Measurements from ENCODE around the gene BCAS3.
"Not testable (repeated sequence)": the region's sequence is repeated elsewhere in the genome, so short reads cannot be mapped to it uniquely, and the experiment has no call there.

Gene BCAS3

DNA sequence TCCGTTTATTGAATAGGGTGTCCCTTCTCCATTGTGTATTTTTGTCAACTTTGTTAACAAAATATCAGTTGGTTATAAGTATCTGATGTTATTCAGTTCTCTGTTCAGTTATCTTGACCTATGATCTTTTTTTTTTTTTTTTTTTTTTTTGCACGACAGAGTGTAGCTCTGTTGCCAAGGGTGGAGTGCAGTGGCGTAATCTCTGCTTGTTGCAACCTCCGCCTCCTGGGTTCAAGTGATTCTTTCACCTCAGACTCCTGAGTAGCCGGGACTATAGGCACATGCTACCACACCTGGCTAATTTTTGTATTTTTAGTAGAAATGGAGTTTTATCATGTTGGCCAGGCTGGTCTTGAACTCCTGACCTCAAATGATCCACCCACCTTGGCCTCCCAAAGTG is 215.8 kb downstream of the BCAS3 start:
- DNase-seq: no peak

DNA sequence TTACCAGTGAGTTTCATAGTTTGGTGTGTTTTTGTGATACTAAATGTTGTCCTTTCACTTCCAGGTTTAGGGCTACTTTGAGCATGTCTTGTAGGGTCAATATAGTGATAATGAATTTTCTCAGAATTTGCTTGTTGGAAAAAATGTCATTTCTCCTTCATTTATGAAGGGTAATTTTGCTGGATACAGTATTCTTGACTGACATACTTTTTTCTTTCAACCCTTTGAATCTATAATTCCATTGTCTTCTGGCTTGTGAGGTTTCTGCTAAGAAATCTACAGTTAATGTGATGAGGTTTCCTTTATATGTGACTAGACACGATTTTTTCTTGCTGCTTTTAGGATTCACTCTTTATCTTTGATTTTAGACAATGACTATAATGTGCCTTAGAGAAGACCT is 219.3 kb downstream of the BCAS3 start:
- no peak for DNase-seq

DNA sequence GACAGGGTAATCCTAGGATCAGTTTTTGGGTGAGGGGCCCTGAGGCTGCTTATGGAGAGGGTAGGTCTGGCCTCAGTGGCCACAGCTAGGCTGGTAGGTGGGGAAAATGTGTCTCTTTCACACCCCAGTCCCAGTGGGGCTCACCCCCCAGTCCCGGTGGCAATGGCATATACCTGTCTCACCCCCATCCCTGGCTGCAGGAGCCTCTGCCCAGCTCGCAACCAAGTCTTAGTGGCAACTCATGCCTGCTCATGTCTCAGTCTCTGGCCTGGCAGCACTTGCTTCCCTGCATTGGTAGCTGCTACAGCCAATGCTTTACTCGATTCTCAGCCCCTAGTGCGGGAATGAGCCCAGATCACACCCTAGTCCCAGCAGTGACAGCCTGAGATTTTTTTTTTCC is 221.5 kb downstream of the BCAS3 start:
- no peak for DNase-seq

DNA sequence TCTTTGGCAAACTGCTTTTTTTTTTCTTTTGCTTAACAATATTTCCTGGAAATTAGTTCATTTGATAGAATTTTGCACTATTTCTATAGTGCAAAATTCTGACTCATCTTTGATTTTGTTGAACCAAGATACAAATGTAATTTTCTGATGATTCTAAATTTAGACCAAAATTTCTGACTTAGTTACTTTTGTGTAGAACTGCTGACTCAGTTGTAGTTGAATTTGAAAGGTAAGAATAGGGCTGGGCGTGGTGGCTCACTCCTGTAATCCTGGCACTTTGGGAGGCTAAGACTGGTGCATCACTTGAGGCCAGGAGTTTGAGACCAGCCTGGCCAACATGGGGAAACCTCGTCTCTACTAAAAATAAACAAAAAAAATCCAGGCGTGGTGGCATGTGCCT is 223.0 kb downstream of the BCAS3 start:
- no peak for DNase-seq

DNA sequence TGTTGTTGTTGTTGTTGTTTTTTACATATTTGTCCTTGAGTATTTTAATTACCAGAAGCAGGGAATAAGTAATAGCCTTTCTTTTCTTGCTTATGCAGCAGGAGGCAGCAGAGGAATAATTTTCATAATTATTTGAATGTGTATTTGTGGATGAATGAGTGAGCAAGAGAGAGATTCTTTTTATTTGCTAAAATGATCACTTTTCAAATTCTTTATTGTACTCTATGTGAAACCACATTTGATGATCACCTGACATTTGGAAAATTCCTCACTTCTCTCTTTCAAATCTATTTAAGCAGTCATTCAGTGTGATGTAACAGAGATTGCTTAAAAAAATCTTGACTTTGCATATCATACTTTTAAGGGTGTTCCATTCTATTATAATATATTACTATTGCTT is 223.6 kb downstream of the BCAS3 start:
- DNase-seq: no peak

DNA sequence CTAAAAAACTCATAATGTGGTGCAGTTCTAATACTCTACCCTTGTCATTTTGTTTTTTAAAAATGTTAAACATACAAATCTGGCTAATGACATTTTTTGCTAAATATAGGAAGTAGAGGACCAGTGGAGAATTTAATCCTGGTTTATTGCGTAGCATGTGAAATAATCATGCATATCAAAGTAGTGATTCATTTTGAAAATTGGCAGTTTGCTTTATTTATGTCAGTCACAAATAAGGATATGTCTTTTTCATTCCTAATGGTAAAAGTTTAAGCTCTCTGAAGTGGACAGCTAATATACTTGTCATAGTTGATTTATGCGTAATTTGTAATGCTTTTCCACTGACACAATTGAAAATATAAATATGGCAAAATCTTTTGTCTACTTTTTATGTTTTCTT is 224.2 kb downstream of the BCAS3 start:
- no peak for DNase-seq

DNA sequence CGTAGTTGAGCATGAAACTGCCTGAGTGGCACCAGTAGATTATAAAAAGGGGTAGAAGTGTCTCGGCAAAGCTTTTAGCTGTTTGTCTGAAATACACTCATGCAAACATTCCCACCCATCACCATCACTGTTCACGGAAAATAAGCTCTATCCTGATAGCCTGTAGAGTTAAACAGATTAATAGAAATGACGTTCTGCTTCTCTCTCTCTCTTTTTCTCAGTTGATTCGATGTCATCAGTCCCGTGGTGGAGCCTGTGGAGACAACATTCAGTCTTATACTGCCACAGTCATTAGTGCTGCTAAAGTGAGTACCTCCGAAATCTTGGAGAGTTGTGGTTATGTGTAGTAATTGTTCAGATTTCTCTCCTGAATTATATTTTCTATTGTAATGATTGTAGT is 224.7 kb downstream of the BCAS3 start:
- no peak for DNase-seq

DNA sequence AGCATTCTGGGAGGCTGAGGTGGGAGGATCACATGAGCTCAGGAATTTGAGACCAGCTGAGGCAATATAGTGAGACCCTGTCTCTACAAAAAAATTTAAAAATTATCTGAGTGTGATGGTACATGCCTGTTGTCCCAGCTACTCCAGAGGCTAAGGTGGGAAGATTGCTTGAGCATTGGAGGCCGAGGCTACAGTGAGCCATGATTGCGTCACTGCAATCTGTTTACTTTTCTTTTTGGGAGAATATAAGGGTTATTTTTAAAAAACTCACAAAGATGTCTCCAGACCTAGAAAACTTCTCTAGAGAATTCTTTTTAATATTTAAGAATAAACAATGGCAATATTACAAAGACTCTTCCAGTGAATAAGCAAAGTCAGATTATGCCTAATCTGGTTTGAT is 226.9 kb downstream of the BCAS3 start:
- DNase-seq: no peak

DNA sequence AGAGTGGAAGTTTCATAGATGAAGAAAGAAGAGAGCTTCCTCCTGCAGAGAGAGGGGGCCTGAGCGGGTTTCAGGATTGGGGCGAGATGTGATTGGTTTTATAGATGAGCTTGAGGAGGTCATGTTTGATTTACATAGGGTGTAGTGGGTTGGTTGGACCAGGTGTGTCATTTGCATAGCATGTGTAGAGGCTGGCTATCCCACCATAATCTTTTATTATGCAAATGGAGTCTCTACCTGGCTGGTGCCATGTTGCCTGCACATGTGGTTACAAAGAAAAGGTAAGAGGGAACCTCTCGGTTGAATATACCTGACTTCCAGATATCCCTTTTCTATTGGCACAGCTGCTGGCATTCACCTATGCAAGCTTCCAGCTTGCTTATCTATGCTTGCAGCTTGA is 228.1 kb downstream of the BCAS3 start:
- no peak for DNase-seq

DNA sequence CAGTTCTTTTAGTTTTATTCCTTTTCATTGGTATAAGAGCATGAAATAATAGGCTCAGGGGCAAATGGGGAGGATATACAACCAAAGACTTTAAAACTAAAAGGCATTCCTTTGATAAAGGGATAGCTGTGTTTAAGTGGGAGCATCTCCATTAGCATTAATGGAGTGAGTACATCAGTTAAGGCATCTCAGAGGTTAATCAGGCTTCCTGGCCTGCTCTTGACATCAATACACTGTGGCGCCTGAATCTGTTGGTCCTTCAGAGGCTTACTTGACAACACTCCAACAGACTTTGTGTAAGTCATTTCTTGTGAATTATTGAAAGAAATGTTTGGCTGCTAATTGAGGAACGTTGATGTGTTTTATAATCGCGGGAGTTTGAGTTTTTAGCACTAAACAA is 230.7 kb downstream of the BCAS3 start:
- DNase-seq: no peak

DNA sequence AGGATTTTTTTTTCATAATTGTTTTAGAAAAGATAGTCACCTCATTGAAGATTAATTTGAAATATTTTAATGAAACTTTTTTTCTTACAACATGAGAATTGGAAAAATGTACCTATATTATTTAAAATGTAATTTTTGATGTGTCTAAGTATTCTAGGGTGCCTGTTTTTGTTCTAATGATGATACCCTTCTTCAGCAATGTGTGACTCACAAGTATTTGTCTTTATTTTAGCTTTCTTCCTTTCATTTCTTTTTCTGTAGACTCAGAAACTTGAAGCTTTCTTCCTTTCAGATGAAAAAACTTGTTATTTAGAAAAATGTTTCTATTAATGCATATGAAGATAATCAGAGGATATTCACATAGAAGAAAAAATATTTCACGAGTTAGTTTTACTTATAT is 231.8 kb downstream of the BCAS3 start:
- DNase-seq: no peak

DNA sequence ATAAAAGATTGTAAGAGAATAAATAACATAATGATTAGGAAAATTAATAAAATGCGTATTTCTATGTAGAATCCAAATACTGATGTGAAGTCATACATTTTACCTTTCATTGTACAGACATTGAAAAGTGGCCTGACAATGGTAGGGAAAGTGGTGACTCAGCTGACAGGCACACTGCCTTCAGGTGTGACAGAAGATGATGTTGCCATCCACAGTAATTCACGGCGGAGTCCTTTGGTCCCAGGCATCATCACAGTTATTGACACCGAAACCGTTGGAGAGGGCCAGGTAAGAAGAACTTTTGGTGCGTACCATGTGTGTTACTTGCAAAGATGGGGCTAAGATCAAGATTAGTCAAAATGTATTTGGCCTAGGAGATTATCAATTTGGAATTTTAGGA is 232.8 kb downstream of the BCAS3 start:
- no peak for DNase-seq

DNA sequence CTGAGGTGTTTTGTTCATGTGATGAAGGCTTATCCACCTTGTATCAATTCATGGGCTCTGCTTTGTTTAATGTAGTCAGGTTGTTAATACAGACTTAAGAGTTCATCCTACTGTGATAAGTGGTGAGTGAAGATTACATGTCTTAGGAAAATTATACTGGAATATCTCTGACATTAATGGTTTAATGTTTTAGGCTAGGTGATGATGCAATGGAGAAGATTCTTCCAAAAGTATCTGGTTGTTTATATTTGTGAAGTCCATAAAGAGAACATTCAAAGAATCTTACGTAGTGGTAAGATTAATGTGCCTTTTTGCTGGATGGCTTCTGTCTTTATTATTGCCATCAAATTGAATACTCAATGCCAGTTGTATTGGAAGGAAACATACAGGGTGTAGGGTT is 236.4 kb downstream of the BCAS3 start:
- DNase-seq: no peak

DNA sequence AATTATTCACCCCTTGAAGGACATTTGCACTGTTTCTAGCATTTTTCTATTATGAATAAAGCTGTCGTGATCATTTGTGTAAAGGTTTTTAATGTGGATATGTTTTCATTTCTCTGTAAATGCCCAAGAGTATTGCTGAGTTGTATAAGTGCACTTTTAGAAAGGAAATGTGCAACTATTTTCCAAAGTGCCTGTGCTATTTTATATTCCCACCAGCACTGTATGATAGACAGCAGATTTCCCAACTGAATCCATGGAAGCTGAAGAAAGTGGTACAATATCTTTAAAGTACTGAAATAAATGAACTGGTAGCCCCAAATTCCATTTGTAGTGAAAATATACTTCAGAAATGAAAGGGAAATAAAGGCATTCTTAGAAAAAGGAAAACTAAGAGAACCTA is 238.4 kb downstream of the BCAS3 start:
- DNase-seq: no peak

DNA sequence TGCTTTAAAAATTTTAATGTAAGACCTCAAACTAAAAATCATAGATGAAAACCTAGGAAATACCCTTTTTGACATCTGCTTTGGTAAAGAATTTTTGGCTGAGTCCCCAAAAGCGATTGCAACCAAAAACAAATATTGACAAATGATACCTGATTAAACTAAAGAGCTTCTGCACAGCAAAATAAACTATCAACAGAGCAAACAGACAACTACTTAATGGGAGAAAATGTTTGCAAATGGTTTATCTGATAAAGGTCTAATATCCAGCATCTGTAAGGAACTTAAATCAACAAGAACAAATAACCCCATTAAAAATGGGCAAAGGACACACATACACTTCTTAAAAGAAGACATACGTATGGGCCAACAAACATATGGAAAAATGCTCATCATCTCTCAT is 242.5 kb downstream of the BCAS3 start:
- DNase-seq: no peak

DNA sequence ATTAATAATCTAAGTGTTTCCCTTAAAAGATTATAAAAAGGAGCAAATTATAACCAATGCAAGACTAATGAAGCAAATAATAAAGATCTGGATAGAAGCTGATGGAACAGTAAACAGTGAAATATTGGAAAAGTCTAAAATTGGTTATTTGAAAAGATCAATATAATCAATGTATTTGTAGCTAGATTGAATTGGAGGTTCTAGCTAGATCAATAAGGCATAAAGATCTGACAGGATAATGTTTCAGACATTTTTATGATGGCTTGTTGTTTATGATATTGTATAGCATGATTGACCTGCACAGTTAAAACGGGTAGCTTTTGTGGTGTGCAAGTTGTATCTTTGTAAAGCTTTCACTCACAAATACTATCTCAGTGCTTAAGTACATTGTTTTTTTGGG is 245.3 kb downstream of the BCAS3 start:
- DNase-seq: no peak

DNA sequence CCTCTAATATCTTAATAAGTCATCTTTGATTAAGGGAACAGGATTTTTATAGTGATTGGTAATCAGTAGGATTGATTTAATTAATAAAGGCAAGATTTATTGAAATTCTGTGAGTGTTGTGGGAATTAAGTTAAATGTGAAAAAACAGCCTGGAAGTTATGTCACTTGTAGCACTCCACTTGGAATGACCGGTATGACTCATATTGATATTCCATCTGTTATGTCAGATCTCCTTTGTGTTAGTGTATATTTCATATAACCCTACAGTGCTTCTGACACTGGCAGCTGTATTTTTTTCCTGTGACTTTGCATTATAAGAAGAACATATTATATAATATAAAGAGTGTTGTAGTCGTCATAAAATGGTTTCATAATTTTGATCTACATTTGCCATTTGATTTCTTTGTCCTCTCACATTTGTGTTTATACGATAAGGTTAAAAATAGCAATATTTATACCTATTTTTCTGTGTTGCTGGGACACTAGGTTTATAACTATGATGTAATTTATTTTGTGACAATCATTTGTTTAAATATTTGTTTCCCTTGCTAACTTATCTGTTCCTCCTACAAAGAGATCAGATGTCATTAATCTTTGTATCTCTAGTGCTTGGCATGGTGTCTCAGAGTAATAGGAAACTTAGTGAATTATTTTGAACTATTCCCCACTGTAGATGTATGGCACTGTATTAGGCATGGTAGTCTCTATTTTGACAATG is 249.0 kb downstream of the BCAS3 start:
- no peak for DNase-seq

DNA sequence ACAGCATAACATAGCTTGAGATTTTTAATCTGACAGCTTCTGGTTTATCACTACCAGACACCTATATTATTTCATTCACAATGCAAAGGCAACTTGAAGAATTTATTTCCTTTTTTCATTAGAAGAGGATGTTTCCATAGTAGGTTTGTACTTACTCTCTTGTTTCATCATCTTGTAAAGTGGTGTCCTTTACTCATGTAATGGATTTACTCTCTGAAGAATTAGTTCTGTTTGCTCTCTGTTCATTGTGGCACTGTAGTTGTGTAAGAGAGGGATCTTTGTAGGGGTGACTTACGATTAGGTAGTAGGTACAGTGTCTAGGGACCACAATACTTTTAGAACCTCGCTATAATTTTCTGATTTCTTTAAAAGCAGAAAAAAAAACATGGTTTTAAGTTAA is 256.1 kb downstream of the BCAS3 start:
- DNase-seq: no peak

DNA sequence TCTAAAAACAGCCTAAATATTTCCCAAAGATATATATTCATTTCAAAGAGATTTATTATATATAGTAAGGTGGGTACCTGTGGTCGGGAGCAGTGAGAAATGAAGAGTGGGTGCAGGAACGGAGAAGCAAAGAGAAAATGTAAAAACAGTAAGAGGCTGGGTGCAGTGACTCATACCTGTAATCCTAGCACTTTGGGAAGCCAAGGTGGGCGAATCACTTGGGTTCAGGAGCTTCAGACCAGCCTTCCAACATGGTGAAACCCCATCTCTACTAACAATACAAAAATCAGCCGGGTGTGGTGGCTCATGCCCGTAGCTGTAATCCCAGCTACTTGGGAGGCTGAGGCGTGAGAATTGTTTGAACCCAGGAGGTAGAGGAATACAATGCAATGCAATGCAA is 257.1 kb downstream of the BCAS3 start:
- DNase-seq: no peak

DNA sequence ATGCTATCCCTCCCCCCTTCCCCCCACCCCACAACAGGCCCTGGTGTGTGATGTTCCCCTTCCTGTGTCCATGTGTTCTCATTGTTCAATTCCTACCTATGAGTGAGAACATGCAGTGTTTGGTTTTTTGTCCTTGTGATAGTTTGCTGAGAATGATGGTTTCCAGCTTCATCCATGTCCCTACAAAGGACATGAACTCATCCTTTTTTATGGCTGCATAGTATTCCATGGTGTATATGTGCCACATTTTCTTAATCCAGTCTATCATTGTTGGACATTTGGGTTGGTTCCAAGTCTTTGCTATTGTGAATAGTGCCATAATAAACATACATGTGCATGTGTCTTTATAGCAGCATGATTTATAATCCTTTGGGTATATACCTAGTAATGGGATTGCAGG is 258.3 kb downstream of the BCAS3 start:
- DNase-seq: not testable (repeated sequence)

DNA sequence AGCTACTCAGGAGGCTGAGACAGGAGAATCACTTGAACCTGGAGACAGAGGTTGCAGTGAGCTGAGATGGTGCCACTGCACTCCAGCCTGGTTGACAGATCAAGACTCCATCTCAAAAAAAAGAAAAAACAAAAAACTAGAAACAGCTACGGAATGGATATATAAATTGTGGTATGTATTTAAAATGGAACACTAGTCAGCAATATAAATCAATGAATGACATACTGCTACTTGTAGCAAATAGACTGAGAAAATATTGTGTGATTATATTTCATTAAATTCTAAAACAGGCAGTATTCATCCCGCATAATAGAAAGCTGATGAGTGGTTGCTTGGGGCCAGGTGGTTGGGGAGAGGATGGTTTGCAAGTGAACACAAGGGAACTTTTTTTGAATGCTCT is 261.7 kb downstream of the BCAS3 start:
- no peak for DNase-seq

DNA sequence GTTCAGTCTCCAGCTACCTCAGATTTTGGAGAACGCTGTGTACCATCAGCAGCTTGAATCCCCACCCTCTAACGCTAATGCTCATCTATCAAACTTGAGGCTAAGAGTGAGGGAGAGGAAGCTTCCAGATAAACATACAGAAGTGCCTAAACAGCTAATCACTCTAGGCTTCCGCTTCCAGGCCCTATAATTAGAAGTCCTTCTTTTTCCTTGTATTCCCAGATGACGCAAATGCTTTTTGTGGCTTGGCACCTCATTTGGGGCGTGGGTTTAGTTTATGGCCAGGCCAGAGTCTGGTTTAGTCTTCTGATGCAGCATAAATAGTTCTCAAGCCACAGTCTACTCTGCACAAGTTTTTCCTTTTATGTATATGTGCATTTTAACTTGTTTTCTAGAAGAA is 263.4 kb downstream of the BCAS3 start:
- no peak for DNase-seq

DNA sequence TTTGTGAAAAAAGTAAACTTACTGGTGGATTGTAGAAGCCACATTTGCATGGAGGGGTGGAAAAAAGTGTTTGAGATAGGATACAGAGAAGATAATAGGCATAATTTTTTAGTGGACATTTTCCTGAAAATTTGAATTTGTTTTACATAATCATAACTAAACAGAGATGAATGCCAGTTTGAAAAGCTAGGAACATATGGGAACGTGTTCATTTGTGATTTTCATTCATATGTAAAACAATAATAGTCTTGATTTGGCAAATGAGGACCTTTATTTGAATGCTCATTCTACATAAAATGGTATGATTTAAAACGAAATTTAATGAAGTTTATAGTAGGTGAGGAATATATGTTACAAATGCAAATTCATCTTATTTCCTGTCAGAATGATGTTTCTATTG is 263.9 kb downstream of the BCAS3 start:
- no peak for DNase-seq

DNA sequence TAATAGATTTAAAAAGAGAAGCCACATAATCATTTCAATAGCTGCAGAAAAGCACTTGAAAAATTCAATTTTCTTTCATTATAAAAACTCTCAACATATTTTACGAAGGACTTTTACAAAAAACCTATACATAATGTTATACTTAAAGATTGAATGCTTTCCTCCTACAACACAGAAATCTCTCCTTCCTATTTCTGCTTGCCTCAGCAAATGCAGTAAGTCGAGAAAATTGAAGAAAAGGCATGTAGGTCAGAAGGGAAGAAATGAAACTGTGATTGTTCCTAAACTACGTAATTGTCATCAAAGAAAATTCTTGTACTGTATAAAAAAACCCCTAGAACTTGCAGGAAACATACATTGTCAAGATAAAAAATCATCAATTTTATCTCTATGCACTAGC is 267.1 kb downstream of the BCAS3 start:
- no peak for DNase-seq

DNA sequence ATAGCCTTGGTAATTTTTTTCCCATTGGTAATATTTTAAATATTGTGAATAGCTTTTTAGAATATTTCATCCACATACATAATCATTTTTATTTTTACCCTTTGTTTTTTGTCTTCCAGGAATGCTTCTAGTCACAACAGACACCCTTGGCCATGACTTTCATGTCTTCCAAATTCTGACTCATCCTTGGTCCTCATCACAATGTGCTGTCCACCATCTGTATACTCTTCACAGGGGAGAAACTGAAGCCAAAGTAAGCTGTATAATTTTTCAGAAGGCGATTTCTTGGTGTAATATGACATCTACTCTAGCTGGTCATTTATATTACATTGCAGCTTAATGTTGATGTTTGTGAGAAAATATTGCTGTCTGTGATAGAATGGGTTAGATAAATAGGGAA is 269.4 kb downstream of the BCAS3 start:
- DNase-seq: no peak

DNA sequence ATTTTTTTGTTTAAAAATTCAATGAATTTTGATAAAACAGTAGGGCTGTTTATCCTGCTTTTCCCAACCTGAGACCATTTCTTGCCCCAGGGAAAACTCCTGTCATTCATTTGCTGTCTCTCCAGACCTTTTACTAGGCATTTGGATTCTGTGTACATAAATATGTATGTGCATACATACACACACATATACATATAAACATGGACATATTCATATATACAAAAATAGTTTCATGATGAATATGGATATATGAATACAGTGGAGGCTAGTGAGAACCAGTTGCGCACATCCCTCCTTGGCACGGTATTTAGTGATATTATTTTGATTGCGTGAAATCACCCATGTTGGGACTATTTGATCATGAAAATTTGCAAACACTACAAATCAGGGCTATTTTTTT is 269.9 kb downstream of the BCAS3 start:
- DNase-seq: no peak
